ENCODE results near the gene TMEM141.

The TMEM141 gene

DNA sequence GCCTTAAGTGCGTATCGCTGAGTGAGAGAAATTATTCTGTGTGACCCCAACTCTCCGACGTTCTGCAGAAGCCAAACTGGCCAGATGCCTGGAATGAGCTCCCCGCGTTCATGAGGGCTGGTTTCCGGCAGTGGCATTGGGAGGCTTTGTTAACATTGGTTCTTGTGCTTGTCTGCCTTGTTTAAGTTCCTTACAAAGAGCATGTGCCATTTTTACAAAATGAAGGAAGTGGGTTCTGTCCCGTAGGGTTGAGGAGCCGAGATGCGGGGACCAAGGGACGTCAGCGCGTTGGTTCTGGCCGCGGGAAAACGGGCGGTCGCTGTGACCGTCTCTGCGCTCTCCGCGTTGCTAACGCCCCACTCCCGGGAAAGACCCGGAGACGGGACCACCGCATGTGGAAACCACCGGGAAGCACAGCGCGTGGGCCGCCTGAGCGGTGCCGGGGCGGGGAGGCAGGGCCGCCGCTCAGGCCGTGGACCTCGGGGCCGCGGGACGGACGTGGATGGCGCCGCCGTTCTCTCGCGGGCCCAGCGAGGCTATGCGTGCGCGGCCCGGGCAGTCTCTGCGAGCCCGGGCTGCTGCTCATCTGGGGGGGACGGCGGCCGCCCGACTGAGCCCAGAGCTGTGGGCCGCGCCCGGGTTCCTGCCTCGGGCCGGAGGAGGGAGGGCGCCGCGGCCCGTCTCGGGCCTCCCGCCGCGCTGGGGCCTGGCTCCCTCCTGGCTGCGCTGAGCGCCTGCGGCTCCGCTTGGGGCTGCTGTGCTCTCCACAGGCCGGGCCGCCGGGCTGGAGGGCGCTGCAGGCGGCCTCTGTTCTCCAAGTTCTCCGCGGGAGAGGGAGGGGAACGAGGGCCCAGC, 30.1 kb downstream of the TMEM141 start:
- H3K9me3 Mint-ChIP-seq = no peaks in the 10 kb centered on the region
- peaks cover 19% of the 10 kb centered on the region for H3K36me3 Mint-ChIP-seq (ENCODE audit: low read depth)
- H3K27ac Mint-ChIP-seq = no peak overlapping the region
- H3K27me3 Mint-ChIP-seq (ENCODE audit: low read depth) = no peaks in the 10 kb centered on the region
- no peaks in the 10 kb centered on the region for H3K4me1 Mint-ChIP-seq (ENCODE audit: low read depth)
- DNase-seq (ENCODE audit: low spot score) = no peak
- H3K4me3 Mint-ChIP-seq = no peak overlapping the region

GRCh38 chr9:136821826-136822544, 30.8 kb downstream of the TMEM141 start:
- peaks cover 15% of the 10 kb centered on the region for H3K36me3 Mint-ChIP-seq (ENCODE audit: low read depth)
- H3K27ac Mint-ChIP-seq = no peak overlapping the region
- no peak for DNase-seq (ENCODE audit: low spot score)
- H3K27me3 Mint-ChIP-seq (ENCODE audit: low read depth) = no peaks in the 10 kb centered on the region
- no peaks in the 10 kb centered on the region for H3K9me3 Mint-ChIP-seq
- no peak overlapping the region for H3K4me3 Mint-ChIP-seq
- H3K4me1 Mint-ChIP-seq (ENCODE audit: low read depth) = no peaks in the 10 kb centered on the region

GRCh38 chr9:136823136-136824046, 32.2 kb downstream of the TMEM141 start:
- Mint-ChIP-seq H3K27ac (no peak overlapping the region), H3K9me3 (no peaks in the 10 kb centered on the region), H3K27me3 (ENCODE audit: low read depth) (no peaks in the 10 kb centered on the region), H3K4me3 (no peak overlapping the region), H3K4me1 (ENCODE audit: low read depth) (no peaks in the 10 kb centered on the region), H3K36me3 (ENCODE audit: low read depth) (peaks cover 14% of the 10 kb centered on the region)
- DNase-seq (ENCODE audit: low spot score) = no peak

- Mint-ChIP-seq H3K4me3 (no peak overlapping the region), H3K36me3 (ENCODE audit: low read depth) (peaks cover 17% of the 10 kb centered on the region), H3K4me1 (ENCODE audit: low read depth) (no peaks in the 10 kb centered on the region), H3K9me3 (no peaks in the 10 kb centered on the region), H3K27ac (no peak overlapping the region), H3K27me3 (ENCODE audit: low read depth) (no peaks in the 10 kb centered on the region)
- no peak for DNase-seq (ENCODE audit: low spot score)
These were observed 33.5 kb downstream of the TMEM141 start for GRCh38 chr9:136824496-136825225.

DNA sequence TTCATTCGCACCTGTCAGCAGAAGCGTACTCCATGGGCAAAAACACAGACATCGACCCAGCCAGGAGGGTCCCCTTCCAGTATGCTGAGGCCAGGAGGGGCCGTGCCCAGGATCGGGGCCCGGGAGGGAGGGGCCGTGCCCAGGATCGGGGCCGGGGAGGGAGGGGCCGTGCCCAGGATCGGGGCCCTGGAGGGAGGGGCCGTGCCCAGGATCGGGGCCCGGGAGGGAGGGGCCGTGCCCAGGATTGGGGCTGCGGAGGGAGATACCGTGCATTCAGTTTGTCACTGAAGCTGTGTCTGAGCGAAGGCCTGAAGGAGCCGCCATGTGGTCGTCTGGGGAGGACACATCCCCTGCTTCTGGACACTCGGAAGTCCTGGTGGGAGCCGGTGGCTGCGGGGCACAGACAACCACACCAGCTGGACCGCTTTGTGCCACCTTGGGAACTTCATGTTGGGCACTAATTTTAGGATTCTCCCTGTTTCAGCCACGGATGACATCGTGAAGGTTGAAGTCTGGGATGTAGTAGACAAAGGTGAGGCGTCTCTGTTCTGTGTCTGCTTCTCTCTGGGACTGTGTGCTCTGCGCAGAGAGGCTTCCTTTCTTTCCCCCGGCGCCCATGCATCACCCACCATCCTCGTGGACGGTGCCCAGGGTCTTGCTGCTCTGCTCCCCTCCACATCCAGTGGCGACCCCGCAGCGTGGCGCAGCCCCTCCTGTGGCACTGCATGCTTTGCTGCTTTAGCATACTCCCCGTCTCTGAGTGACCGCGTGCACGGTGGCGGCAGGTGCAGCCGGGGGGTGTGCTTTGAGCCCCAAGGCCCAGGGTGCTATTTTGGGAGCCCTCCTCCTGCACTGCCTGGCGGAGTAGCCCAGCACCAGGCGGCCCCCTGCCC, 34.4 kb downstream of the TMEM141 start:
- H3K4me3 Mint-ChIP-seq = no peak overlapping the region
- no peaks in the 10 kb centered on the region for H3K27me3 Mint-ChIP-seq (ENCODE audit: low read depth)
- no peaks in the 10 kb centered on the region for H3K4me1 Mint-ChIP-seq (ENCODE audit: low read depth)
- no peak overlapping the region for H3K27ac Mint-ChIP-seq
- peaks cover 17% of the 10 kb centered on the region for H3K36me3 Mint-ChIP-seq (ENCODE audit: low read depth)
- DNase-seq (ENCODE audit: low spot score) = no peak
- no peaks in the 10 kb centered on the region for H3K9me3 Mint-ChIP-seq

DNA sequence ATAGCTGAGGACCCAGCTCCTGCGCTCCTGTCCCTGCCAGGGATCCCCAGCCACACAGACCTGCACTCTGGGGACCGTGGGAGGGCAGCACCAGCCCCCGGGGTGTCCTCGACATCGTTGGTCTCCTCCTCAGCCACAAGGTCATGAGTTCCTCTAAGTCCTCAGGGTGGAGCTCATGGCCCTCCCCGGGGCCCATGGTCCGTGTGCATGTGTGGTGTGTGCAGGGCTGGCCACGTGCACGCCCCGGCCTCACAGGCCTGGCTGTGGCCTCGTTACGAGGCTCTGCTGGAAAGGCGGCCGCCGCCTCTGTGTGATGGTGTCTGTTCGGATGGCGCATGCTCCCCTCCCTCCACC, 35.0 kb downstream of the TMEM141 start:
- Mint-ChIP-seq H3K4me3 (no peak overlapping the region), H3K27ac (no peak overlapping the region), H3K27me3 (ENCODE audit: low read depth) (no peaks in the 10 kb centered on the region), H3K36me3 (ENCODE audit: low read depth) (peaks cover 13% of the 10 kb centered on the region), H3K4me1 (ENCODE audit: low read depth) (no peaks in the 10 kb centered on the region), H3K9me3 (no peaks in the 10 kb centered on the region)
- DNase-seq (ENCODE audit: low spot score) = no peak

GRCh38 chr9:136826703-136827582, 35.8 kb downstream of the TMEM141 start:
- Mint-ChIP-seq H3K4me3 (no peak overlapping the region), H3K4me1 (ENCODE audit: low read depth) (no peaks in the 10 kb centered on the region)

GRCh38 chr9:136827794-136828473, 36.8 kb downstream of the TMEM141 start:
- Mint-ChIP-seq H3K27me3 (ENCODE audit: low read depth) (no peaks in the 10 kb centered on the region), H3K27ac (no peak overlapping the region), H3K36me3 (ENCODE audit: low read depth) (peaks cover 13% of the 10 kb centered on the region), H3K4me3 (no peak overlapping the region), H3K4me1 (ENCODE audit: low read depth) (no peaks in the 10 kb centered on the region), H3K9me3 (no peaks in the 10 kb centered on the region)
- no peak for DNase-seq (ENCODE audit: low spot score)

More at GRCh38 chr9:136826703-136827582, 35.8 kb downstream of the TMEM141 start:
- Mint-ChIP-seq H3K9me3 (no peaks in the 10 kb centered on the region), H3K27me3 (ENCODE audit: low read depth) (no peaks in the 10 kb centered on the region), H3K27ac (no peak overlapping the region), H3K36me3 (ENCODE audit: low read depth) (peaks cover 13% of the 10 kb centered on the region)
- no peak for DNase-seq (ENCODE audit: low spot score)

DNA sequence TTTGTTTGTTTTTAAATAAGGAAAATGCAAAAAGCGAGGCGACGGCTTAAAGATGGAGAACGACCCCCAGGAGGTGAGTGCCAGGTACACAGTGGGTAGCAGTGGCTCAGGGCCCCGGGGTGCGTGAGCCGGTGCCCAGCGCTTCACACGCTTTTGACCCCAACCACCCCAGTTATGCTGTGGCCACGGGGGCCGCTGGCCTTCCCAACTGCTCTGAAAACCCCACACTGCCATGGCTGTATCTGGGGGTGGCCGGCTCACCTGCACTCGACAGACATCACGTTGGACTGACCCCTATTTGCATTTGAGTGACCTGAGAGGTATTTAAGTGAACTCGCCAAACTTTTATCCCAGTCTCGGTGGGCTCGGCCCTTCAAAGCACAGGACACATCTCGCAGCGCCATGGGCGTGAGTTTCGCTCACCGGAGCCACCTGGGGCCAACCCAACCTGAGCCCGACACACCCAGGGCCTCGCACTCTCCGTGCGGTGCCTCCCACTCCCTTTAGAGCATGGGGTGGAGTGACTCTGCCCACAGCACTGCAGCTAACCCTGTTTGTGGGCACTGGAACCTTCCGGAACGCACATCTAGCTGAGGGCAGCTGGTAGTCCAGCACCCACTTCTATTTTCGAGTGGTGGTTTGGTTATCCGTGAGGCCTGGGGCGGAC, 37.5 kb downstream of the TMEM141 start:
- Mint-ChIP-seq H3K9me3 (no peaks in the 10 kb centered on the region), H3K36me3 (ENCODE audit: low read depth) (peaks cover 10% of the 10 kb centered on the region), H3K27ac (no peak overlapping the region), H3K4me3 (no peak overlapping the region), H3K27me3 (ENCODE audit: low read depth) (no peaks in the 10 kb centered on the region), H3K4me1 (ENCODE audit: low read depth) (no peaks in the 10 kb centered on the region)
- no peak for DNase-seq (ENCODE audit: low spot score)

DNA sequence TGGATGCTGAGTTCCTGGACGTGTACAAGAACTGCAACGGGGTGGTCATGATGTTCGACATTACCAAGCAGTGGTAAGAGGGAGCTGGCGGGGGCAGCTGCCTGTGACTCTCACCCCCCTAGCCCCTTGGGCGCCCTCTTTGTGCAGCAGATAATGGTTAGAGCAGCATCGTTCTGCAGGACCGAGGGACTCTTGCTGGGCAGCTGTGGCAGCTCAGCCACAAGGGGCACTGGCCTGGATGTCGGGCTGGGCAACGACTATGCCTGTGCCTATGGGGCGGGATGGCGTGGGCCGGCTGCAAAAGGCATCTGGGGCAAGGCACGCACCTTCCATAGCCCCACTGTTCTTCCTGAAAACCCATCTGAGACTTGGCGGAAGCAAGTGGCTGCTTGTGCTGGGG, 38.3 kb downstream of the TMEM141 start:
- Mint-ChIP-seq H3K36me3 (ENCODE audit: low read depth) (peaks cover 7% of the 10 kb centered on the region), H3K27me3 (ENCODE audit: low read depth) (no peaks in the 10 kb centered on the region), H3K27ac (no peak overlapping the region), H3K9me3 (no peaks in the 10 kb centered on the region), H3K4me1 (ENCODE audit: low read depth) (no peaks in the 10 kb centered on the region), H3K4me3 (no peak overlapping the region)
- DNase-seq (ENCODE audit: low spot score) = no peak
